Peyer's patch (tissue), 4 donors: Measurements from ENCODE around the gene AK9.

Experiments used
- POLR2A ChIP-seq, 2 donors: fragments of 450-650 bp; IDR thresholded peaks; one replicate each; pipeline ENCODE4 v1.5.1; 2017; ENCODE audit warnings: antibody characterized with exemption in 2 of 2, mild to moderate bottlenecking in 2 of 2, moderate library complexity in 2 of 2
- TF ChIP-seq, protein P1 (sequence below), 6 experiments: fragments of 450-650 bp in 4 of 6; fragments of 200-600 bp in 2 of 6; sonication (generic) in 1 of 6; IDR thresholded peaks; one replicate each; pipeline ENCODE4 v1.5.1; 2017 to 2019; ENCODE audit warnings: antibody characterized with exemption in 6 of 6, mild to moderate bottlenecking in 3 of 6, moderate library complexity in 1 of 6

DNA sequence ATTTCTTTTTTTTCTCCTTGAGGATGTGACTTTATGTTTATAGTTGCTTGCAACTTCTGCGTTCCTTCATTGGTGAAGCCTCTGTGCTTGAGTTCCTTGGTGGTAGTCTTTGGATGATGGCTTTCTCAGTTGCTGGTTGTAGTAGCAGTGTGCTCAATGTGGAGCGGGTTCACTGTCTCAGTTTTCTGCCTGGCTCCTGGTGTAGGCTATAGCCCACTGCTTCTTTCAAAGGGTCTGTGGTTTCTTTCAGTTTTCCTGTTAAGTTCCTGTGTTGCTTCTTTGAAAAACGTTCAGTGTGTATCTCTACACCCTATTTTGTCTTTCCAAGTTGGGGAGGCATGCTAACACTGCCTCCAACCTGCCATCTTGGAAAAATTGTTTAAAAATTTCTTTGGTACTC lies 174.1 kb downstream of the AK9 start:
- no peak for TF ChIP-seq POLR2A (IDR thresholded peaks at IDR 0.05)
- TF ChIP-seq, protein P1, sequence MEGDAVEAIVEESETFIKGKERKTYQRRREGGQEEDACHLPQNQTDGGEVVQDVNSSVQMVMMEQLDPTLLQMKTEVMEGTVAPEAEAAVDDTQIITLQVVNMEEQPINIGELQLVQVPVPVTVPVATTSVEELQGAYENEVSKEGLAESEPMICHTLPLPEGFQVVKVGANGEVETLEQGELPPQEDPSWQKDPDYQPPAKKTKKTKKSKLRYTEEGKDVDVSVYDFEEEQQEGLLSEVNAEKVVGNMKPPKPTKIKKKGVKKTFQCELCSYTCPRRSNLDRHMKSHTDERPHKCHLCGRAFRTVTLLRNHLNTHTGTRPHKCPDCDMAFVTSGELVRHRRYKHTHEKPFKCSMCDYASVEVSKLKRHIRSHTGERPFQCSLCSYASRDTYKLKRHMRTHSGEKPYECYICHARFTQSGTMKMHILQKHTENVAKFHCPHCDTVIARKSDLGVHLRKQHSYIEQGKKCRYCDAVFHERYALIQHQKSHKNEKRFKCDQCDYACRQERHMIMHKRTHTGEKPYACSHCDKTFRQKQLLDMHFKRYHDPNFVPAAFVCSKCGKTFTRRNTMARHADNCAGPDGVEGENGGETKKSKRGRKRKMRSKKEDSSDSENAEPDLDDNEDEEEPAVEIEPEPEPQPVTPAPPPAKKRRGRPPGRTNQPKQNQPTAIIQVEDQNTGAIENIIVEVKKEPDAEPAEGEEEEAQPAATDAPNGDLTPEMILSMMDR (IDR thresholded peaks at IDR 0.05) = no peak
